Hepatic stellate cell (primary cell): ENCODE measurements around the gene TXNDC17.
"Not testable (repeated sequence)": the region's sequence is repeated elsewhere in the genome, so short reads cannot be mapped to it uniquely, and the experiment has no call there.

Source experiments
- DNase-seq: peaks from one replicate; pipeline ENCODE4 v3.0.0; 2011; ENCODE audit warnings: low spot score

The TXNDC17 gene

GRCh38 chr17:6660805-6661463 lies 20.1 kb downstream of the TXNDC17 start:
- no peak for DNase-seq

DNA sequence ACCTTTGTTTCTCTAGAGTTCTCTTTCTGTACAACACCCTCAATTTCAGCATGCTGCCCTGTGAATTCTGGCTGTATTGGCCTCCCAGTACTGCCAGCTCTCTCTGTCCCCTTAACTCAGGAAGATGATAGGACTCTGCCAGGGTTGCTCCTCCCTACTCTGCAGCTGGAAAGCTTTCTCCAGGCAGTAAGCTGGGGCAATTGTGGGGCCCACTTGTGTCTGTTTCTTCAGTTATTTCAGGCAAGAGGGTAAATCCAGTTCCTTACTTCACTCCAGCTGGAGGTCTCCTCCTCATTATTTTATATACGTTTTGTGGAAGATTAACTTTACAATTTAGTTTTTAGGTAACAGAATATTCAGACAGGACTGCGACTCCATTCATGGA lies 20.6 kb downstream of the TXNDC17 start:
- DNase-seq = no peak

- DNase-seq = not testable (repeated sequence)
Observed at GRCh38 chr17:6663200-6663599, 22.3 kb downstream of the TXNDC17 start.

GRCh38 chr17:6666077-6666521 lies 25.2 kb downstream of the TXNDC17 start:
- DNase-seq = peak; percentile 85

- no peak for DNase-seq
Observed at GRCh38 chr17:6666557-6666956, 25.7 kb downstream of the TXNDC17 start.

GRCh38 chr17:6667516-6667915 lies 26.7 kb downstream of the TXNDC17 start:
- DNase-seq = no peak

GRCh38 chr17:6668219-6668618 lies 27.4 kb downstream of the TXNDC17 start:
- DNase-seq = no peak

- no peak for DNase-seq
Observed at GRCh38 chr17:6668727-6669425, 28.0 kb downstream of the TXNDC17 start.

GRCh38 chr17:6669479-6670212 lies 28.8 kb downstream of the TXNDC17 start:
- DNase-seq = no peak

GRCh38 chr17:6670571-6670970 lies 29.7 kb downstream of the TXNDC17 start:
- DNase-seq = no peak

DNA sequence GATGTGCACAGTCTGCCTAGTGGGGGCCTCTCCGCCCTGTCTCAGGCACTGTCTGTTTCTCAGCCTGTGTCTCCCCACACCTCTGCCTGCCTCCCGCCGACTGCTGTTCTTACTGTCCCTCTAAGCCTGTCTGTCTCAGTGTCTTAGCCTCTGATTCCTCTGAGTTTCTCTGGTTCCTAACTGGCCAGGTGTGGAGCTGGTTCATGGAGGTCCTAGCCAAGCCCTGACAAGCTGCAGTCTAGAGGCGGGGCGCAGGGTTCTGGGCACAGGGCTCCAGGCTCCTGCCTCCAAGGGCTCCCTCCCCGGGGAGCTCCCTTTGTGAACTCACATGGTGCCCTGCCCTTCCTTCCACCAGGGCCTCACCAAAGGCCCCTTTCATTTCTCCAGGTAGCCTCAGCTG lies 30.1 kb downstream of the TXNDC17 start:
- no peak for DNase-seq

DNA sequence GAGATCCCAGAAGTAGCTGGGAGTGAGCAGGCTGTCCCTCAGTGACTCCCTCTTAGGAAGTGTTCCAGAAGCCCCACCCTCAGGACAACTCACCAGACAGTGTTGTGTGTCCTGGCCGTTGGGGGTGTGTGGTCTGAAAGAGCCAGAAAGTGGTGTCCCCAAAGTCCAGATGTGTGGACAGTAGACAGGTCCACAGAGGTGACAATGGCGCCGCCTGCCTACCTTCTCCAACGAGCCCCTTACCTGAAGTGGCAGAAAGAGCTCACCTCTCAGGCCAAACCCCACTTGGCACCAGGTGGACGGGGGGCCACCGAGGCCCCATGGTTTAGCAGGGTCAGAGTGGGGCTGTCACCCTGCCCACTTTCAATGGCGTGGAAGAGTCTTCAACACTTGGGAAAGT lies 30.6 kb downstream of the TXNDC17 start:
- DNase-seq = no peak

DNA sequence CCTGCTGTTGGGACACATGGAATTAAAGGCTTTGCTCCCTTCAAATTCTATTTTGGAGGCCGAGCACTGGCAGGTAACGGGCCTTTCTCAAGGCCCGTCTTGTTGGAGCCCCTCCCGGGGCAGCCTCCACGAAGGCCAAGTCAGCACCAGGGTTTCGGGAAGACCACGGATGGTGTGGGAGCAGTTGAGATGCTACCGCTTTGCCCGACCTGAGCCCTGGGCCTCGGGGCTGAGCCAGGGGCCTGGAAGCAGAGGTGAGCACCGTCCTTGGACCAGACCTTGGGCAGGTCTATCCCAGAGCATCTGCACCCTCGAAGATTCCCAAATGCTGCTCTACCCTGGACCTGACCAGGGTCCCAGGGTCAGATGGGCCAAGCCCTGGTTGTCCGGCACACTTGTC lies 33.7 kb downstream of the TXNDC17 start:
- DNase-seq = no peak

DNA sequence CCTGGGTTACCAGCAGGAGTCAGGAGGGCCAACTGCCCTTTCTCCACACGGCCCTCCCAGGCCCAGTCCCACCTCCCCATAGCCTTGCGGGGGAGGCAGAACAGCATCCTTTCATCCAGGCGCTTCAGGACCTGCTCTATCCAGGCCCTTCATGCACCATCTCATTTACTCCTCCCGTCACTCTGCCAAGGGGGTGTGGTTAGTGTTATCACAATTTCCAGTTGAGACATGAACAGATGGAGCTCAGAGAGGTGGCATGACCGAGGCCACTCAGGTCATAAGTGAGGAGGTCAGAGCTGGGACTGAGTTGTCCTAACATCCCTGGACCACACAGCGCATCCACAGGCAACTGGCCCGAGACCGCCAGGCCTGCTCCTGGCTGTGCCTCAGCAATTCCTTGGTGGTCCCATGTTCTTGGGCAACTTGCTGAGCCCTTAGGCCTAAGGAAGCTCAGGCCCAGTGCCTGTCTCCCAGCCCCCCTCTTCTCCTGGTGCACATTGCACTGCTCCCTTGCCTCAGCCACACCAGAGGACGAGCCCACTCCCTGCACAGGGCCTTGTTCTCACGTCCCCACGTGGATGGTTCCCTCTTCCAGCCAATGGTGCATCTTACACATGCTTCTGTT lies 34.5 kb downstream of the TXNDC17 start:
- DNase-seq = no peak

GRCh38 chr17:6676802-6677157 lies 35.9 kb downstream of the TXNDC17 start:
- no peak for DNase-seq

DNA sequence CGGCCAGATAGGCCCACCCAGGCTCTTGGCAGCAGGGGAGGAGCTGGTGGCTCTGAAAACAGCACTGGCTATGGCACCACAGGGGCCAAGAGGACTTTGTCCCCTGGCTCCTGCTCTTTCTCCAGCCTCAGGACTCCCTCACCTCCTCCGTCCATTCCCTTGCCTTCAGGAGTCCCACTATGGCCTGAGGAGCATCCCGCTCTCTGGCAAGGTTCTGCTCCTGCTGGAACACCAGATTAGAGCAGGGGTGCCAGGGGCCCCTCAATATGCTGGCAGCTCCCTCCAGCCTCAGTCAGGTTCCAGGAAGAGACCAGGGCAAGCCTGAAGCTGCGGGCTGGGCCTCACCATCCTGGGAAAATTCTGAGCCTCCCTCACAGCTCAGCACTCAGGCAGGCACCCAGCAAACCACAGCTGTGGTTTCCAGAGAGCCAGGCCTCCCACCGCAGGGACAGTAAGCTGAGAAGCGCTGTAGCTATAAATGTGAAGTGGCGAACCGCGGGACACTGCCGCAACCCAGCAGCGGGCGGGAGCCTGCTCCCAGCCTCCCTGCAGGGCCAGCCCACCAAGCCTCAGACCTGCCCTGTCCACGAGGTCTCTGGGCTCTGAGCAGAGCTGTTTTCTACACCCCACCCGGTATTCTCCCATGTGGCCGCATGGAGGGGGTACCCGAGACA lies 36.4 kb downstream of the TXNDC17 start:
- peak; percentile 54 for DNase-seq

DNA sequence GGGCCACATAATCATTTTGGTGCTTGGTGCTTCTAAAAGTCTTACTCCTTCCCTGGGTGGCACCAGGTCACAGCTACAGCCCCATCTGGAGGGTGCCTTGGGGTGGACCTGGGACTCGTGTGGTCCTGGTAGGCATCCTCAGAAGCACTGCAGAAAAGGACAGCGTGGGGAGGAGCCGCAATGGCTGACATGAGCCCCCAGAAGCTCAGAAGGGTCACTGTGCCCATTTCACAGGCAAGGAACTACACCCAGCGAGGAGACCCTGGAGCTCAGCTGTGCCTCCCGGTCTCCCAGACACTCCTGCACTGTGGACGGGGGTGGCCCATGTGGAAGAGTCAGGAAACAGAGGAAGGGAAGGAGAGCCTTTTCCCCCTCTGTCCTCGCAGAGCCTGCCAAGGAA lies 37.1 kb downstream of the TXNDC17 start:
- no peak for DNase-seq

- DNase-seq = no peak
Observed at GRCh38 chr17:6679241-6679640, 38.4 kb downstream of the TXNDC17 start.

GRCh38 chr17:6681176-6681575 lies 40.3 kb downstream of the TXNDC17 start:
- no peak for DNase-seq

DNA sequence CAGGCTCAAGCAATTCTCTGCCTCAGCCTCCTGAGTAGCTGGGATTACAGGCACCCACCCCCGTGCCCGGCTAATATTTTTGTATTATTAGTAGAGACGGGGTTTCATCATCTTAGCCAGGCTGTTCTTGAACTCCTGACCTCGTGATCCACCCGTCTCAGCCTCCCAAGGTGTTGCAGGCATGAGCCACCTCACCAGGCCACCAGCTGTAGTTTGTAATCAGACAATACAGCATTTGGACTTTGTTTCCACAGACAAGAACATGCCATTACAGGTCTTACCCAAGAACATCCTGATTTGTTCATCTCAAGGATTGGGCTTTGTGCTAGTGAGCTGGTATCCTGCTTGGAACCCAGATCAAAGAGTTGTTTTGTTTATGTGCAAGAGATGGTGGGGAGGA lies 40.8 kb downstream of the TXNDC17 start:
- DNase-seq = no peak

DNA sequence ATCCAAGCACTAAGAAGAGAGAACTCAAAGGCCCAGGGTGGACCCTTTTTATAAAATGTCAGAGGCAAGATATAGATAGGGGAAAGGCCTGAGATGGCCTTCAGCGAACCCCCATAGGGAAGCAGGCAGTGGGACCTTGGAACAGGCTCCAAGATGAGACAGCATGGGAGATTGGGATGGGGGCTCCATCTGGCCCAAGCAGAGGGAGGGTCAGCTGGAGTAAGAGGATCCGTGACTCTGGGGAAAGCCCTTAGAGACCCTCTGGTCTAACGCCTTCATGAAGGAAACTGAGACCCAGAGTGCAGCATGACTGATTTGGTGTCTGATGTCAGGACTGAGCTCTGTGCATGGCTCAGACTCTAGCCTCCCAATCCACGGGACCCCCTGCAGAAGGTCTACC lies 41.5 kb downstream of the TXNDC17 start:
- DNase-seq = no peak

- no peak for DNase-seq
Observed at GRCh38 chr17:6683081-6683684, 42.3 kb downstream of the TXNDC17 start.
